ENCODE results near the gene TMIGD3.

TMIGD3 gene

DNA sequence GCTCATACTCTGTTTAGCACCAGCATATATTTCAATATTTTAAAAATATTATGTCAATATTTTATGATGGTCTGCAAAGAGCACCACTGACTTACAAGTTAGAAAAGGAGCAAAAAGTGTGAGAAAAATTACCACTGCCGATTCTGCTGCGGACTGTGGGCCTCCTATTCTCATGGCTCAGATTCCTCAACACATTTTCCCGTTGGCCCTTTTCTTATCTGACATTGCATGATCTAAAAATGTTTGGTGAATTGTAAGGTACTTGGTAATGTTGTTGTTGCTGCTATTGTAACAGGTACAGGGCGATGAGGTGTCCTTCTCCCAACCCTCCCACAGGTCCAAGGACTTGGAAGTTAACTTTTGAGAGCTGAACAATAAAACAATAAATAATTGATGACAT, 28.9 kb downstream of the TMIGD3 start:
- no peak for DNase-seq (ENCODE audit: low read depth)

DNA sequence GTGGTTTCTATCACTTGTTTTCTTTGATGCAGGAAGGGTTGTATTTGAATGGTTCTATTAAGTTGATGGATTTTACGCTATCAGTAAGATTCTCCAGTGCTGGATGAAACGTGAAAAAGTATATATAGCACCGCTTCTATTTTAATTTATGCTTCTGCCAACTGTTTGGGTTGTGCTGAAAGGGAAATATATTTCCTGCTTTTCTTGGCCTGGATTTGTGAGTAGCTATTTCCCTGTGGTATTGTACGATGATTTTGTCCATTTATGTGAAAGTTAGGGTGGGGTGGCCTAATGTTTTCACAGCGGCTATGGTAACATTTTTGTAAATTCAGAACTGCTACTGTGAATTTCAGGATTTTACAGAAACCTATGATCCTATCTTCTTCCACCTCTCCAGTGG, 29.3 kb downstream of the TMIGD3 start:
- DNase-seq (ENCODE audit: low read depth) = no peak

DNA sequence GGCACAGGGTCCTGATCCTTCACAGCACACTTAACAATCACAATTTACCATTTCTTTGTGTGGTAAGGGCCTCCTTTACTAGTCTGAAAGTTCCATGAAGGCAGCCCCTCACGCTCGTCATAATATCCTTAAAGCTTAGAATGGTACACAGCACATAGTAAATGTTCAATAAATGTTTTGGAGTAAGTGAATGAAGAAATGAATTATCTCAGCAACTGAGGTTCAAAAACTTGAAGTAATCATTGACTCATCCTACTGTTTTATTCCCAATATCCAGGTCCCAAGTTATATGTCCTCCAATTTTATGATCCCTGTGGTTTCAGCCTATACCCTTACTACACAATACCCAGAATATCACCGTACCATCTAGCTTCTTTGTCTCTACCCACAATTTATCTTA, 31.9 kb downstream of the TMIGD3 start:
- DNase-seq (ENCODE audit: low read depth) = no peak

DNA sequence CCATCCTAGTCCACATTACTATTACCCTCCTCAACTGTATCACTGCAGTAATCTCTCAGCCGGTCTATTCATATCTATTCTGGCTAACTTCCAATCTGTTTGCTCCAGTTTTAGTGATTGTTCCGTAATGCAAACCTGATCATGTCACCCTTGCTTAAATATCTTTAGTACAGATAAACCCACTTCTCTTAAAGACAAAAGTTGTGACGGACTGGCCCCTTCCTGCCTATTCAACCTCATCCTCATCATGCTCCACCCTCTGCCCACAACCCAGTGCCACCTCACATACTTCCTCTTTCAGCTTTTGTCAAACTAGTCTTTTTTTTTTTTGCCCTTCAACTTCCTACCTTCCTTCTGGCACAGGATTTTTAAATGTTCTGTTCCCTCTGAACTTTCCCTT, 32.4 kb downstream of the TMIGD3 start:
- DNase-seq (ENCODE audit: low read depth) = peak; percentile 44

DNA sequence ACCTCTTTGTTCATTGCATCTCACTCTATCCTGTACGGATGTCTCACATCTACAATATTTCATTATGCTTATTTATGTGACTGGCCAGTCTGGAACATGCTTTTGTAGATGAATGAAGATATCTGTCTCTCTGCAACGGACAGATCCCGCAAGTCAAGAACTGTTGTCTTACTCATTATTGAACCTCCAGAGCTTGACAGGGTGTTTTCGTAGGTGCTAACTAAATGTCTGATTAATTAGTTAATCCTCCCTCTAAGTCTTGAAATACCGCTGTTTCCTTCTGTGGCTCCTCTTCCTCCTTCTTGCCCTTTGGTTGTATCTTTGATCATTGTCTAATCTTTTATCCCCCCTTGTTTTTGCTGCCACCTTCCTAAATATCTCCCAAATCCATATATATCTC, 32.8 kb downstream of the TMIGD3 start:
- no peak for DNase-seq (ENCODE audit: low read depth)

DNA sequence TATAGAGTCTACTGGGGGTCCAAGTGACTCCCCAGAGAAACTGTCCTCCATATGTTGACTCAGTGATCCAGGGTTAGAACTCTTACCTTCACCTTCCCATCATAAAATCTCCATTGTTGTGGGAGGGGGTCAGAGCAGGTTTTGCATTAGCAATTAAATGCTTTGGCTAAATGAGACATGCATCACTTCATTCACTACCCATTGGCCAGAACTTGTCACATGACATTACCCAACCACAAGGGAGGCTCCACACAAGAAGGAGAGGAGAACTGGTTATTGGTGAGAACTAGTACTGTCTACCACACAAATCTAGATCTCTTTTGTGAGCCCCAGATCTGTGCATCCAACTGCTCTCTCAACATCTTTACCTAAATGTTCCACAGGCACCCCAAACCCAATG, 33.9 kb downstream of the TMIGD3 start:
- DNase-seq (ENCODE audit: low read depth) = no peak

DNA sequence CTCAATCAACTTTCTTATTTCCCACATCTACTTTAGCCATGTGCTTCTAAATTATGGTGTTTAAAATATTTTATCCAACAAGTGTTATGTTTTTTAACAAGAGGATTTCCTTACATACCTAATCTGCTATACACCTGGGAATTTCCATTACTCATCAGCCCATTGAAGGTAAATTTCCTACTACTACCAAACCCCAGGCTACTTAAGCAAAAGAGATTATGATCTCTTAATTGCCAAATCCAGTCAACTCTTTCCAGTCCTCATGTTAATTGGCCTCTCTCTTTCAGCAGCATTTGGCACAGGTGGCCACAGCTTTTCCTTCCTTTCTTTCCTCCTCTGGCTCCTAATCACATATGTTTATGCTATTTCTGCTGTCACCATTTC, 34.7 kb downstream of the TMIGD3 start:
- no peak for DNase-seq (ENCODE audit: low read depth)

DNA sequence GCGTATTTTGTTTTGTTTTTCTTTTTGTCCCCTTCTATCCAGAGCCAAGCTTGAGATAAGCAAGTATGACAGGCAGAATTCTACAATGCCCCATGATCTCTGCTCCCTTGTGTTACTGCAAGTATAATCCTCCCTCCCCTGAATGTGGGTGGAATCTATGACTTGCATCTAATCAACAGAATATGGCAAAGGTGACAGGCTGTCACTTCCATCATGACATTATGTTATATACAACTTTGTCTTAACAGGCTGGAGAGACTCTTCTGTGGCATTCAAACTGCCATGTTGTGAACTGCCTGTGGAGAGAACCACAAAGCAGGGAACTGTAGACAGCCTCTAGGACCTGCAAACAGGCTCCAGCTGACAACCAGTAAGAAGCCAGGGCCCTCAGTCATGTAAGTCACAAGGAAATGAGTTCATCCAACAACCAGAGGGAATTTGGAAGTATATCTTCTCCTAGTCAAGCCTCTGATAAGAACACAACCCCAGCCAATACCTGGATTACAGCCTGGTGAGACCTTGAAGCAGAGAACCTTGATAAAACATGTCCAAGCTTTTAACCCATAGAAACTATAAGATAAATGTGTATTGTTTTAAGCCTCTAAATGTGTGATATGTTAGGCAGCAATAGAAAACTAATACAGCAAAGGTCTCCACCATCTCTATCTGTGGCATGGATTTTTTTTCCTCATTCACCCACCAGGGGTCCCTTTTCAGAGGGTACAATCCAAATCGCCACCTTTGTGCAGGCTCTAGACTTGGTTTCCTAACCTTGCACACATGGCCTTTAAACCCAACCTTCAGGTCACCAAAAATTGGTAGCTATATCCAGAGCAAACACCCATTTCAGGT, 35.3 kb downstream of the TMIGD3 start:
- DNase-seq (ENCODE audit: low read depth) = no peak

DNA sequence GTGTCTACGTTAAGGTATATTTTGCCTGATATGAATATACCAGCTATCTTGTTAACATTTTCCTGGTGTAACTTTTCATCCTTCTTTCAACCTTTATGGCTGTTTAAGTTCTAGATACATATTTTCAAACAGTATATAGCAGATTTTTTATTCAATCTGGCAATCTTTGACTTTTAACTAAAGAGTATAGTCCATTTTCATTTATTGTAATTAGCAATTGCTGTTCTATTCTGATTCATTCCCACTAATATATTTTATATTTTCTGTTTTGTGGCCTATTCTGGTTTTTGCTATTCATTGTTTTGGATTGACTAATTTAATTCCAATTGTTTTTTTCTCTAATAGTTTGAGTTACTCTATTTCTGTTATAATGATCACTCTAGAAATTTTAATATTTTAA, 37.0 kb downstream of the TMIGD3 start:
- DNase-seq (ENCODE audit: low read depth) = no peak

DNA sequence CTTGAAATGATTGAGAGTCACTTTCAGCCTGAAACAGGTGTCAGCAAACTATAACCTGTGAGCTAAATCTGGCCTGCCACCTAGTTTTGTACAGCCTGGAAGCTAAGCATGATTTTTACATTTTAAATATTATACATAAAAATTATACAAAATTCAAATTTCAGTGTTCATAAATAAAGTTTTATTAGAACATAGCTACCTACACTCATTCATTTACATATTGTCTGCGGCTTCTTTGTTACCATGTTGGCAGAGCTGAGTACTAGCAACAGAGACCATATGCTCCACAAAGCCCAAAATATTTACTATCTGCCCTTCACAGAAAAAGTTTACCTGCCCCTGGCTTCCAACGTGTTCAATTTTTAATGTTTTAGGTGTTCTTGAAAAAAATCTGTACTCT, 37.7 kb downstream of the TMIGD3 start:
- DNase-seq (ENCODE audit: low read depth) = no peak

DNA sequence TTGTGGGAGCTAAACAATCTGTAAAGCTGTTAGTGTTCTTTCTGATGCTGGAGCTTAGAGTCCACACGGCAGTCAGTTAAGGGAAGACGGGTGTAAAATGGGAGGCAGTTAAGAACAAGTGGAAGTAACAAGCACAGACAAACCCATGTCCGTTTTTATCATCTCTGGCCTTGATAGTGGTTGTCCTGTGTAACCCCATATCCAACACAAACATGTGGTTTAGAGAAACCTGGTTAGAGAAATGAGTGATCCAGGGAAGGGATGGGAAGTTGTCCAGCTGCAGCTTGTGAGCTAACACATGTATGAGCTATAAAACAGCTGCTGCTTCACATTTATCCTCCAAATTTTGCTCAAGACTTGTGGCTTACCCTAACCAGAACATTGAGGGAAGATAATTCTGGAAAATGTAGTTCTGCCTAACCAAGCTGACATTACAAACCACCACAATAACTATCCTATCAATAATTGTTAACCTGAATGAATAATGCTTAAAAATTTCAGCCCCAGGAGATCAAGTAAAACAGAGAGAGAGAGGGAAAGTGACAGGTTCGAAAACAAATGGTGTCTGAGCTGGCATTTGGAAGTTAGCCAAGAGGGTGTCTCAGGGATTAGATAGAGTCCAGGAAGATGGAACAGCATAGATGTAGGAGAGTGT, 40.3 kb downstream of the TMIGD3 start:
- no peak for DNase-seq (ENCODE audit: low read depth)

DNA sequence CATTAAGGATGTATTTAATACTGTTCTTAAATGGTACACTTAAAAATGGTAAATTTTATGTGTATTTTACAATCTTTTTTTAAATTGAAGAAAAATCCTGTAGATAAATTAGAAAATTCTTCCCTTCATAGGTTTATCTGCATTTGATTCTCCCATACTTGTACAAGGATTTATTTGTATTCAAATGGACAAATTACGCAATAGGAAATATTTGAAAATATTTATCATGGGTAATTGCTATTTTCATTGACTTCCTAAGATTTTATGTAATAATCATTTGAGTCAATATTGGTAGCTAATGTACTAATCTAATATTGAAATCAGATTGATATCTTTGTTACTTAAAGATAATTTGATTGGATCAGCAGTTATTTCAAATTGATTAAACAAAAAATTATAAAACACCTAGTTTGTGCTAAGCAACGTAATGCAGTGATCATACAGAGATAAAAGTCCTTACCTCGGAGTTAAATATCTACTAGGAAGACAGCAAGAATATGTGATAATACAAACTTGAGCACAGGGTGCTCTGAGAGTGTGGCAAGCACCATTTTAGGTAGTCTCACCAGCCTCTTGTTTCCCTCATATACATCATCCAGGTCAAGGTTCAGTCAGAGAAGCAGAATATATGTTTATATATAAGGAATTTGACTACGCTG, 40.9 kb downstream of the TMIGD3 start:
- no peak for DNase-seq (ENCODE audit: low read depth)

DNA sequence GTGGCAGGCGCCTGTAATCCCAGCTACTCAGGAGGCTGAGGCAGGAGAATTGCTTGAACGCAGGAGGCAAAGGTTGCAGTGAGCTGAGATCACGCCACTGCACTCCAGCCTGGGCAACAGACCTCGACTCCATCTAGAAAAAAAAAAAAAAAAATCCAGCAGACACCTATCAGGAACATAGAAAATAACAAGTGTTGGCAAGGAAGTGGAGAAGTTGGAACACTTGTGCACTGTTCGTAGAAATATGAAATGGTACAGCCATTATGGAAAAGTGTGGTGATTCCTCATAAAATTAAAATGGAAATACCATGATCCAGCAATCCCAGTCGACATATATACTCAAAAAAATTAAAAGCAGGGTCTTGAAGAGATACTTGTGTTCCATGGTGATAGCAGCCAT, 41.7 kb downstream of the TMIGD3 start:
- no peak for DNase-seq (ENCODE audit: low read depth)

DNA sequence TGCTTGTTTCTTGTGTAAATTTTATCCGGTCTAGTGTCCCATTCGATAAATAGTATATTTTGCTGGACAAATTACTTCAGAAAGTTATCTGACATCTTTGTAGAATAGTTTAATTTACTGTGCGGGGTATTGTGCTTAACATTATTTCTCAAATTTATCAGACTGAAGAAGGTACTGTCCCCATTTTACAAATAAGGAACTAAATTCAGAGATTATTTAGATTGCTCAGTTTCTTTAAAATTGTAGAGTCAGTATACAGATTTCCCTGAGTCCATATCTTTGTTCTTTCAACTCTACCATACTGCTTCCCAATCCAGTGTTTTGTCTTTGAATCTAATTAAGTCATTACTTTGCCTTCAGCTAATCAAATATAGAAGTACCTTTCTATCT, 47.8 kb downstream of the TMIGD3 start:
- DNase-seq (ENCODE audit: low read depth) = no peak

DNA sequence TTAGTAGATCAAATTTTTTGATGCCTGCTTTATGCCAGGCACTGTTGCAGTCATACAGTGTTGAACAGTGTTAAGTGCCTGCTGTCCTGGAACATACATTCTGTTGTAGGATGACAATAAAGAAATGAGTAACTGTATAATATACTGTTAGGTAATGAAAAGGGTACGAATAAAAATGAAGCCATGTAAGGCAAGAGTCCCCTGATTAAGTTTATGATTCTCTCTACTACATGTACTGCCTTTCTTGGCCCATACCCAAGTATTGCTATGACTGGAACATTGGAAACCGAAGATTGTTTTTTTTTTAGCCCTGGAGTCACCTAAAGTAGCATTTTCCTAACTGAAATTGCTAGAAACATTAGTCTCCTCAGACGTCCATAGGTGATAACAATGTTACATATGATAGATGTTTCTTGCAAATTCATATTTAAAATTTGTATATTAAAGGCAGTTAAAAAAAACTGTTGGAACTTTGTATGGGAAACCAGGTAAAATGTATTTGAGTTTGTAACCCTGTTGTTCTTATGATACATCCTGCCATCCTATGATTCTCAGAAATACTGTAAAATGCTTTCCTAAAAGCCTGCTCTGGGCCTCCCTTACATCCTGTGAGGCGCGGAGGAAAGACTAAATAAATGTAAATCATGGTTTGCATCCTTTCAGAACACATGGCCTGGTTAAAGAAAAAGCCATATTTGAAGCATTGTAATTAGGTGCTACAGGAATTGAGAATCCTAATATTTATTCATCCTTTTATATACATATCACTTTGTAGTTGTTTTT, 48.4 kb downstream of the TMIGD3 start:
- DNase-seq (ENCODE audit: low read depth) = no peak

DNA sequence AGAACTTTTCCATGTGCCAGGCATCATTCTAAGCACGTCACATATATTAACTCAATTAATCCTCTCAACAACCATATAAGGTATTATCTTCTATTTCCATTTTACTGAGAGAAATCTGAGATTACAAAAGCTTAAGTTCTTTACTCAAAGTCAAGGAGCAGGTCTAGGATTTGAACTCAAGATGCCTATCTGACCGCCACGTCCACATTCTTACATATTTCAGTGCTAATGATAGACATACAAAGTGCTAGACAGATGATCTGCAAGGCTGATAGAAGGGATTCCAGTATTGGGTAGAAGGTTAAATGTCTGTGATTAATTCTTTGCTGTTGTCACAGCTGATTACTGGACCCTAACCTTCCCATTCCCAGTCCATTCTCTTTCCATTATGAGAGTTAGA, 49.7 kb downstream of the TMIGD3 start:
- DNase-seq (ENCODE audit: low read depth) = no peak

DNA sequence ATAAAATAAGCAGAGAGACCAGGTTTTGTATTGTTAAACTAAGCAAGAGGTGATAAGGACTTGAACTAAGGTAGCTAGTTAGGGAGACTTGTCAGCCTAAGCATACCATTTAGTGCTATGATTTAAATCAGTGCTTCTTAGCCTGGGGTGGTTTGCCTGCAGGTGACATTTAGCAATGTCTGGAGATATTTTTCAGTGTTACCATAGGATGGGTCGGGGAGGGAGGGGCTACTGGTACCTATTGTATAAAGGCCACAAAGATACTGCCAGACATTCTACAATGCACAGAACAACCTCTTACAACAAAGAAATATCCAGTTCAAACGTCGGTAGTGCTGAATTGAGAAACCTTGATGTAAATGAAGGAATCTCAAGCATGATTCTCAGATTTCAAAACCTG, 50.9 kb downstream of the TMIGD3 start:
- DNase-seq (ENCODE audit: low read depth) = no peak

DNA sequence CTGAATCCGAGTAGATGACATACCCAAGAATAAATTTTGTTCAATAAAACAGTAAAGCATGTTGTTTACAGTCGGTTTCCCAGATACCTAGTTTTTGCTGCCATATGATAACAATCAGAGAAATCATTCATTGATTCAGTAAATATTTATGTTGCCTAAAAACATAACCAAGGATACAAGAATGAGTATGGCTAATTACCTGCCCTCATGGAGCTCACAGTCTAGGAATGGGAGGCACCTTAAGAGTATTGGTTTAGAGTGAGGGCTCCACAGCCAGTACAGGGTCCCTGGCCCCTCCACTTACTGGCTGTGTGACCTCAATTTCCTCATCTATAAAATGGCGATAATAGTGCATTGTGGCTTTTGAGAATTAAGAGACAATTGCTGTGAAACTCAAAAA, 53.2 kb downstream of the TMIGD3 start:
- no peak for DNase-seq (ENCODE audit: low read depth)

DNA sequence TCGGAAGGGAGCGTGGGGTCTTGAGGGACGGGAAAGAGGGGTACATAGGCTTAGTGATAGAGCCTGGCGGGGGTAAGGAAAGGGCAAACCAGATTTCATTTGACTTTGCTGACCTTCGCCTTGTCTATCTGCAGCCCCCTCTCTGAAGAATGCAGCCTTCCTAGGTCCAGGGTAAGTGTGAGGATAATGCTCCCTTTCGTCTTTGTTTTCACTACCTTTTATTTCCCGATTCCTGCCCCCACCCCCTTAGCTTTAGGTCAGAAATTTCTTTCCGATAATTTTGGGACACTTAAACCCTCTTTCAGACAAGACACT, 53.8 kb downstream of the TMIGD3 start:
- no peak for DNase-seq (ENCODE audit: low read depth)

DNA sequence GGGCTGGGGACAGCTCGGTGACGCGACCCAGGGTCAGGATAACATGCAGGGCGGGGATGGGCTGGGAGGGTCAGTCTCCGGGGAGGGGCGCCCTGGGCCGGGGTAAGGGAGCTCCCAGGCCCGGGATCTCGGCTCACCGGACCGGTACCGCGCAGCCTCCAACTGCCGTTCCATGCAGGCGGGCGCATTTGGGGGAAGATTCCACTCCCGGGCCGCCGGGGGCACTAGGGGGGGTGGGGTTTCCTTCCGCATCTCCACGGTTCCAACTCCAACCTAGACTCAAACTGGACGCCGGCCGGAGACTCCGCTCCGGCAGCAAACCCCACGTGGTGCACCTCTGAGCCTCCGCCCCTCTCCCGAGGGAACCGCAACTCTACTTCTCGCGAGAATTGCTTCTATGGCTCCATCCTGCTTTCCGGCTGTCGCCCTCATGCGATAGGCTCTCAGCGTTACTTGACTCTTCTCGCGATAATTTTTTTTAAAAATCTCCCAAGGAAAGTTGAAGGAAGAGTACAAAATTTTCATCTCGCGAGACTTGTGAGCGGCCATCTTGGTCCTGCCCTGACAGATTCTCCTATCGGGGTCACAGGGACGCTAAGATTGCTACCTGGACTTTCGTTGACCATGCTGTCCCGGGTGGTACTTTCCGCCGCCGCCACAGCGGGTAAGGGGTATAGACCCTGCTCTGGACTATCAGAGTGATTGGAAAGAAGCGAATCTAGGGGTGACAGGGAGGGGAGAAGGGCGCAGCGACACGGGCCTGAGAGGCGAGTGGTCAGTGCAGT, 54.3 kb downstream of the TMIGD3 start, which contains the start of the genes ATP5PB and WDR77:
Gene ATP5PB (plus strand): TSS at position 547 of the 785 bp plus-strand sequence. CDS start 78 bp downstream, at position 625.
Gene WDR77 (minus strand): TSS at position 339 of the 785 bp plus-strand sequence. CDS start 87 bp downstream, at position 252.
- DNase-seq (ENCODE audit: low read depth) = peak; percentile 84

DNA sequence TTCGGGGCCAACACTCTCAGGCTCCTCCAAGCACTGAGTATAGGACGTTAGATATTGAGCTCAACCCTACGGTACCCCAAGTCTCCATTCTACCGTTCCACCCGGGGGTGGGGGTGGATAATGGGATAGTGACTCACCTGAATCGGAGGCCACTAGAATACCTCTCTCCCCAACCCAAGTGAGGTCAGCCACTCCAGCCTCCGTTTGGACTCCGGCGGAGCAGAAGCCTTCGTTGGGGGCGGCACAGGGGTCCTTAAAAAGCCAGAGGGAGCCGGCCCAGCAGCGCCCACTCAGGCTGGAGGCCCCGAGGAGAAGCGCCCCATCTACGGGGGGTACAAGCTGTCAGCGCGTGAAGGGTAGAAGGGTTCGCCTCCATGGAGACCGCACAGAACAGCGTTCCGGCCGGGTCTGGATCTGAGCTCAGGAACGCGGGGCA, 54.9 kb downstream of the TMIGD3 start:
- peak; percentile 11 for DNase-seq (ENCODE audit: low read depth)

Data from activated T-helper 9 cell treated with anti-CD3 and anti-CD28 coated beads, Interleukin-2, amount 50 U/mL, for 16 hours (primary cell).